ENCODE results near the gene PLCB1. TPM values are rescaled to one million over a fixed set of nuclear protein-coding genes. Genes with fewer than 3 reads are reported as not detected.

PLCB1 gene
- total RNA-seq, 1 experiment from 2014 or later: not detected

- no peaks in the 10 kb centered on the region for H3K9me3 ChIP-seq (ENCODE audit: insufficient read depth, low read depth)
- ChIA-PET CTCF (no interaction called here), POLR2A (ENCODE audit: unreplicated experiment) (no interaction called here)
- peaks cover 20% of the 10 kb centered on the region; the same call in 1 of the 2 replicates for H3K4me1 ChIP-seq (replicated peaks; ENCODE audit: insufficient read depth)
- no peak for DNase-seq
- no peaks in the 10 kb centered on the region for H3F3A ChIP-seq (ENCODE audit: insufficient read depth, low read depth)
- no peak overlapping the region for H2AFZ ChIP-seq
- no peaks in the 10 kb centered on the region for H3K36me3 ChIP-seq (ENCODE audit: low read depth)
- no peaks in the 10 kb centered on the region for H3K79me2 ChIP-seq (ENCODE audit: low read depth)
- TF ChIP-seq CTCF (conservative IDR thresholded peaks at IDR 0.05): no peak
- no peak for TF ChIP-seq EZH2 (IDR thresholded peaks at IDR 0.05; ENCODE audit: low read depth)
- no peaks in the 10 kb centered on the region for H3K9me2 ChIP-seq (ENCODE audit: insufficient read depth)
- H3K27ac ChIP-seq: peak overlapping the region; percentile 43; the same call in 1 of the 2 replicates
- no peaks in the 10 kb centered on the region for H4K20me1 ChIP-seq (ENCODE audit: insufficient read depth)
- intact Hi-C loops (cut with micrococcal nuclease; ENCODE audit: unreplicated experiment): no loop called here
- no TSS peak for BruUV-seq (replicated peaks)
- no peak overlapping the region for H3K4me3 ChIP-seq
- peak overlapping the region; percentile 36; the same call in 1 of the 2 replicates for H3K4me2 ChIP-seq
- no peaks in the 10 kb centered on the region for H3K27me3 ChIP-seq (ENCODE audit: insufficient read depth, low read depth)
These were observed 37.6 kb upstream of the PLCB1 start for GRCh38 chr20:8094415-8094818.

GRCh38 chr20:8094850-8095249 lies 37.2 kb upstream of the PLCB1 start:
- ChIA-PET CTCF (no interaction called here), POLR2A (ENCODE audit: unreplicated experiment) (no interaction called here)
- peak overlapping the region; percentile 36; the same call in 1 of the 2 replicates for H3K4me2 ChIP-seq
- H3K27me3 ChIP-seq (ENCODE audit: insufficient read depth, low read depth): no peaks in the 10 kb centered on the region
- H3K4me1 ChIP-seq (replicated peaks; ENCODE audit: insufficient read depth): peaks cover 20% of the 10 kb centered on the region; the same call in 1 of the 2 replicates
- H2AFZ ChIP-seq: no peak overlapping the region
- TF ChIP-seq CTCF (conservative IDR thresholded peaks at IDR 0.05): no peak
- no peak for TF ChIP-seq EZH2 (IDR thresholded peaks at IDR 0.05; ENCODE audit: low read depth)
- intact Hi-C loops (cut with micrococcal nuclease; ENCODE audit: unreplicated experiment): no loop called here
- no peaks in the 10 kb centered on the region for H3K9me3 ChIP-seq (ENCODE audit: insufficient read depth, low read depth)
- H3K27ac ChIP-seq: peak overlapping the region; percentile 43; the same call in 1 of the 2 replicates
- H3K36me3 ChIP-seq (ENCODE audit: low read depth): no peaks in the 10 kb centered on the region
- H3F3A ChIP-seq (ENCODE audit: insufficient read depth, low read depth): no peaks in the 10 kb centered on the region
- no peaks in the 10 kb centered on the region for H4K20me1 ChIP-seq (ENCODE audit: insufficient read depth)
- peak in 1 of 2 experiments; percentile 87 for DNase-seq
- no peaks in the 10 kb centered on the region for H3K9me2 ChIP-seq (ENCODE audit: insufficient read depth)
- no TSS peak for BruUV-seq (replicated peaks)
- H3K4me3 ChIP-seq: no peak overlapping the region
- H3K79me2 ChIP-seq (ENCODE audit: low read depth): no peaks in the 10 kb centered on the region

GRCh38 chr20:8095648-8096572 lies 36.2 kb upstream of the PLCB1 start:
- DNase-seq: no peak
- ChIA-PET CTCF (no interaction called here), POLR2A (ENCODE audit: unreplicated experiment) (no interaction called here)
- BruUV-seq (replicated peaks): no TSS peak
- intact Hi-C loops (cut with micrococcal nuclease; ENCODE audit: unreplicated experiment): no loop called here
- TF ChIP-seq CTCF (conservative IDR thresholded peaks at IDR 0.05): no peak
- TF ChIP-seq EZH2 (IDR thresholded peaks at IDR 0.05; ENCODE audit: low read depth): no peak
- Histone ChIP-seq H4K20me1 (ENCODE audit: insufficient read depth) (no peaks in the 10 kb centered on the region), H3K27ac (peak overlapping the region; percentile 43; the same call in 1 of the 2 replicates), H3K9me3 (ENCODE audit: insufficient read depth, low read depth) (peaks cover 3% of the 10 kb centered on the region; the same call in 1 of the 2 replicates), H2AFZ (no peak overlapping the region), H3K4me2 (no peak overlapping the region), H3K4me3 (no peak overlapping the region), H3K4me1 (replicated peaks; ENCODE audit: insufficient read depth) (peaks cover 20% of the 10 kb centered on the region; the same call in 1 of the 2 replicates), H3K27me3 (ENCODE audit: insufficient read depth, low read depth) (no peaks in the 10 kb centered on the region), H3F3A (ENCODE audit: insufficient read depth, low read depth) (no peaks in the 10 kb centered on the region), H3K9me2 (ENCODE audit: insufficient read depth) (no peaks in the 10 kb centered on the region), H3K79me2 (ENCODE audit: low read depth) (no peaks in the 10 kb centered on the region), H3K36me3 (ENCODE audit: low read depth) (no peaks in the 10 kb centered on the region)

Measured in PC-9 (cell line).